Measurements from ENCODE around the gene ZDHHC7.

ZDHHC7 gene

GRCh38 chr16:85047867-85048455, 36.6 kb upstream of the ZDHHC7 start:
- H3K9me3 Mint-ChIP-seq: no peaks in the 10 kb centered on the region
- no peak overlapping the region for H3K27ac Mint-ChIP-seq
- H3K4me1 Mint-ChIP-seq (ENCODE audit: low read depth): peaks cover 5% of the 10 kb centered on the region
- no peaks in the 10 kb centered on the region for H3K27me3 Mint-ChIP-seq (ENCODE audit: low read depth)
- no peak overlapping the region for H3K4me3 Mint-ChIP-seq
- no peaks in the 10 kb centered on the region for H3K36me3 Mint-ChIP-seq (ENCODE audit: low read depth)

- Mint-ChIP-seq H3K4me3 (no peak overlapping the region), H3K27ac (no peak overlapping the region), H3K9me3 (no peaks in the 10 kb centered on the region), H3K4me1 (ENCODE audit: low read depth) (peaks cover 5% of the 10 kb centered on the region), H3K27me3 (ENCODE audit: low read depth) (no peaks in the 10 kb centered on the region), H3K36me3 (ENCODE audit: low read depth) (no peaks in the 10 kb centered on the region)
These were observed 35.9 kb upstream of the ZDHHC7 start for GRCh38 chr16:85046931-85047866.

DNA sequence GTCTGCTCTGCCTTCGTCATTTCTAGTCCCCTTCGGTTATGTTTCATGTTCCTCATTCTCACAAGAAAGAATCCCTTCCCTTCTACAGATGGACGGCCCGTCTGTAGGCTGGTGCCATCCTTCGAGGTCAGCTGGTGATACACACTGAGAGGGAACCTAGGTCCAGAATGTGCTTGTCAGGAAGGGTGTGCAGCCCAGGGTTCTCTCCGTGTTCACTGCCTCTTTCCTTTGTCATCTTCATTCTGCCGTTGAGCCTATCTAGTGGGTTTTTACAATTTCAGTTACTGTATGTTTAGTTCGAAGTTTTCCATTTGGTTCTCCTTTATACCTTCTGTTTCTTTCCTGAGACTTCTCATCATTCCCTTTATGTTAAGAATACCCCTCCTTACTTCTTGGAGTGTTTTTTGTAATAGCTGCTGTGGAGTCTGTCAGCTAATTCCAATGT, 35.2 kb upstream of the ZDHHC7 start:
- Mint-ChIP-seq H3K27me3 (ENCODE audit: low read depth) (no peaks in the 10 kb centered on the region), H3K36me3 (ENCODE audit: low read depth) (no peaks in the 10 kb centered on the region), H3K27ac (no peak overlapping the region), H3K4me1 (ENCODE audit: low read depth) (peaks cover 5% of the 10 kb centered on the region), H3K4me3 (no peak overlapping the region), H3K9me3 (no peaks in the 10 kb centered on the region)

GRCh38 chr16:85045641-85046471, 34.5 kb upstream of the ZDHHC7 start:
- Mint-ChIP-seq H3K27ac (no peak overlapping the region), H3K27me3 (ENCODE audit: low read depth) (no peaks in the 10 kb centered on the region), H3K36me3 (ENCODE audit: low read depth) (no peaks in the 10 kb centered on the region), H3K4me3 (no peak overlapping the region), H3K9me3 (no peaks in the 10 kb centered on the region), H3K4me1 (ENCODE audit: low read depth) (peaks cover 5% of the 10 kb centered on the region)

- Mint-ChIP-seq H3K4me1 (ENCODE audit: low read depth) (peaks cover 5% of the 10 kb centered on the region), H3K9me3 (no peaks in the 10 kb centered on the region), H3K27ac (no peak overlapping the region), H3K36me3 (ENCODE audit: low read depth) (no peaks in the 10 kb centered on the region), H3K27me3 (ENCODE audit: low read depth) (no peaks in the 10 kb centered on the region), H3K4me3 (no peak overlapping the region)
These were observed 33.7 kb upstream of the ZDHHC7 start for GRCh38 chr16:85045077-85045476.

- Mint-ChIP-seq H3K4me1 (ENCODE audit: low read depth) (peaks cover 5% of the 10 kb centered on the region), H3K9me3 (no peaks in the 10 kb centered on the region), H3K27me3 (ENCODE audit: low read depth) (no peaks in the 10 kb centered on the region), H3K27ac (no peak overlapping the region), H3K36me3 (ENCODE audit: low read depth) (no peaks in the 10 kb centered on the region), H3K4me3 (no peak overlapping the region)
These were observed 31.3 kb upstream of the ZDHHC7 start for GRCh38 chr16:85042606-85043005.

DNA sequence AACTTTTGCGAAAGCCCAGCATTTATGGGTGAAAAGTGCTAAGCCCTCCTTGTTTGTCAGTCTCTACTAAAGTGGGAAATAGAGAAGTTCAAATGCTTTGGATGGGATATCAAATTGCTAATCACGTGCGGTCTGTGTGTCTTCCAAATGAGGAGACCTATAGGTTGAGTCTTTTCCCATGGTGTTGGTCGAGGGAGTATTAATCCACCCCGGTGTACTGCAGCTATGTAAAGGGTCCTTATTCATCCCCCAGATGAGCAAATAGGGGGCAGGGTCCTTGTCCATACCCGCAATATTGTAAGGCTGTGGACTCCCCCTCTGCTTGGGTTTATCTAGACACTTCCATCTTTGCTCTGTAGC, 30.8 kb upstream of the ZDHHC7 start:
- Mint-ChIP-seq H3K36me3 (ENCODE audit: low read depth) (peaks cover under 1% of the 10 kb centered on the region), H3K27me3 (ENCODE audit: low read depth) (no peaks in the 10 kb centered on the region), H3K9me3 (no peaks in the 10 kb centered on the region), H3K4me3 (no peak overlapping the region), H3K27ac (no peak overlapping the region), H3K4me1 (ENCODE audit: low read depth) (peaks cover 2% of the 10 kb centered on the region)

GRCh38 chr16:85041219-85042166, 30.2 kb upstream of the ZDHHC7 start:
- no peaks in the 10 kb centered on the region for H3K27me3 Mint-ChIP-seq (ENCODE audit: low read depth)
- H3K36me3 Mint-ChIP-seq (ENCODE audit: low read depth): peaks cover 3% of the 10 kb centered on the region
- no peaks in the 10 kb centered on the region for H3K9me3 Mint-ChIP-seq
- no peaks in the 10 kb centered on the region for H3K4me1 Mint-ChIP-seq (ENCODE audit: low read depth)
- H3K27ac Mint-ChIP-seq: no peak overlapping the region
- no peak overlapping the region for H3K4me3 Mint-ChIP-seq

DNA sequence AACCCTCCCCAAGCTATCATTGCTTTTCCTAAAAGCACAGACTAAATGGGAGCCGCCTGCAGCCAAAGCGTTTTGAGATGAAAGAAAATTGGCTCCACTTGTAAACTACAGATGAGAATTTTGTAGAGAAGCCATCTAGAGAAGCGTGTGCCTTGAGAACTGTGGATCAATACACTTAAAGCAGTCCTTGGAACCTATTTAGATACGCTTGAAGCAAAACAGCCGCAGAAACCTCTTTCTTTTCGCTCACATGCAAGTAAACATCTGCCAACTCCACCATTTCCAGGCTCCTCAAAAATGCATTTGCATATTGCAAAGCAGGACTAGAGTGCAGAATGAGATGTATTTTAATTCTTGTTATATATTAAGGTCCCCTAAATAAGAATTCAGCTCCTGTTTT, 29.4 kb upstream of the ZDHHC7 start:
- Mint-ChIP-seq H3K4me3 (no peak overlapping the region), H3K36me3 (ENCODE audit: low read depth) (peaks cover 3% of the 10 kb centered on the region), H3K27me3 (ENCODE audit: low read depth) (no peaks in the 10 kb centered on the region), H3K27ac (no peak overlapping the region), H3K4me1 (ENCODE audit: low read depth) (no peaks in the 10 kb centered on the region), H3K9me3 (no peaks in the 10 kb centered on the region)

GRCh38 chr16:85037721-85038120, 26.4 kb upstream of the ZDHHC7 start:
- H3K27ac Mint-ChIP-seq: no peak overlapping the region
- peaks cover 3% of the 10 kb centered on the region for H3K36me3 Mint-ChIP-seq (ENCODE audit: low read depth)
- no peaks in the 10 kb centered on the region for H3K4me1 Mint-ChIP-seq (ENCODE audit: low read depth)
- H3K27me3 Mint-ChIP-seq (ENCODE audit: low read depth): no peaks in the 10 kb centered on the region
- no peak overlapping the region for H3K4me3 Mint-ChIP-seq
- no peaks in the 10 kb centered on the region for H3K9me3 Mint-ChIP-seq

GRCh38 chr16:85037050-85037410, 25.7 kb upstream of the ZDHHC7 start:
- H3K36me3 Mint-ChIP-seq (ENCODE audit: low read depth): peaks cover 3% of the 10 kb centered on the region
- no peaks in the 10 kb centered on the region for H3K9me3 Mint-ChIP-seq
- H3K27me3 Mint-ChIP-seq (ENCODE audit: low read depth): no peaks in the 10 kb centered on the region
- H3K4me1 Mint-ChIP-seq (ENCODE audit: low read depth): no peaks in the 10 kb centered on the region
- no peak overlapping the region for H3K4me3 Mint-ChIP-seq
- no peak overlapping the region for H3K27ac Mint-ChIP-seq

- Mint-ChIP-seq H3K4me1 (ENCODE audit: low read depth) (peaks cover 3% of the 10 kb centered on the region), H3K36me3 (ENCODE audit: low read depth) (peaks cover 3% of the 10 kb centered on the region), H3K27me3 (ENCODE audit: low read depth) (no peaks in the 10 kb centered on the region), H3K9me3 (no peaks in the 10 kb centered on the region), H3K27ac (no peak overlapping the region), H3K4me3 (no peak overlapping the region)
These were observed 25.1 kb upstream of the ZDHHC7 start for GRCh38 chr16:85036236-85037049.
